Islet precursor cell (in vitro differentiated cells): ENCODE results near the gene ANKMY1.

Experiments used
- DNase-seq: peaks from one replicate; pipeline ENCODE4 v3.0.0-alpha.2; 2018

ANKMY1 gene

GRCh38 chr2:240579071-240579762, 21.4 kb upstream of the ANKMY1 start:
- DNase-seq = no peak

DNA sequence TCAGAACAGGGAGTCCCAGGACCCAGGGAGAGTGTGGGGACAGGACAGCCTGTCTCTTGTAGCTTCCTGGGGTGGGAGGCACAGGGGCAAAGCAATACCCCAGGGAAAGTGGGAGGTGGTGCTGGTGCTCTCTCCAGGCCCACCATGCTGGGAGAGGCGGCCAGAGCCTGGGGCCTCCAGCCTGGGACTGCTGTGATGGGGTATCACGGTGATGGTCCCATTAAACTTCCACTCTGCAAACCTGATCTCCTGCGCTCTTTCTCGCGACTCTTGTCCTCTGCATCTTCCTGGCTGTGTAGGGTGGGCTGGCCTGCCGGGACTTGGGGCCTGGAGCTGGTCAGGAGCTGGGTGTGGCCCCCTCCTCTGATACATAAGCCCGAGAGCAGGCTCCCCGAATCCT, 20.7 kb upstream of the ANKMY1 start:
- no peak for DNase-seq

DNA sequence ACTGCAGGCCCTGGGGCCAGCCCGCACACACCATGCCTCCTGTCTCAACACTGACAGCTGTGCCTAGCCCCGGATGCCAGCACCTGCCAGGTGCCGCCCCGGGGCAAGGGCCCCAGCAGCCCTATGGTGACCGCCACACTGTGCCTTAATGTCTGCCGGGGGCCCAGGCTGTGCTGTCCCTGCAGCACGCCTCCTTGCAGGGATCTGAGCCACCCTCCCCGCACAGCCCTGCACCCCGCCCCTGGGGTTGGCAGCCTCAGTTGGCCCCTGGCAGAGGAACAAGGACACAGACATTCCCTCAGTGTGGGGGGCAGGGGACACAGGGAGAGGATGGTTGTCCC, 20.3 kb upstream of the ANKMY1 start:
- DNase-seq = no peak

DNA sequence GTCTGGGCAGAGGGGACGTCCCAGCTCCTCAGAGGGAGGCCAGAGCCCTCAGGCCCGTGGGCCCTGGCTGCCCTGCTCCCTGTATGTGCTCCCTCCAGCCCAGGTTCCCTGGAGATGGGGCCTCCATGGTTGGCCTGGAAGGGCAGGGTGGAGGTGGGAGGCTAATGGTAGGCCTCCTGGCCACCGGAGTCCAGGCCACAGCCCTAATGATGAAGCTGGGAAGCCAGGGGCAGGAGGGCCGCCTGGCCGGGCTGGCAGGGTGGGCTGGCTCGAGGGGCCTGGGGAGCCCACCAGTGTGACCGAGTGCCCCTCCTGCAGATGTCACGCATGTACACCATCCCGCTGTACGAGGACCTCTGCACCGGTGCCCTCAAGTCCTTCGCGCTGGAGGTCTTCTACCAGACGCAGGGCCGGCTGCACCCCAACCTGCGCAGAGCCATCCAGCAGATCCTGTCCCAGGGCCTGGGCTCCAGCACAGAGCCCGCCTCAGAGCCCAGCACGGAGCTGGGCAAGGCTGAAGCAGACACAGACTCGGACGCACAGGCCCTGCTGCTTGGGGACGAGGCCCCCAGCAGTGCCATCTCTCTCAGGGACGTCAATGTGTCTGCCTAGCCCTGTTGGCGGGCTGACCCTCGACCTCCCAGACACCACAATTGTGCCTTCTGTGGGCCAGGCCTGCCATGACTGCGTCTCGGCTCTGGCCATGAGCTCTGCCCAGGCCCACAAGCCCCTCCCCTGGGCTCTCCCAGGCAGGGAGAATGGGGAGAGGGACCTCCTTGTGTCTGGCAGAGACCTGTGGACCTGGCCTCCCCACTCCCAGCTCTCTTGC, 19.7 kb upstream of the ANKMY1 start:
- no peak for DNase-seq

DNA sequence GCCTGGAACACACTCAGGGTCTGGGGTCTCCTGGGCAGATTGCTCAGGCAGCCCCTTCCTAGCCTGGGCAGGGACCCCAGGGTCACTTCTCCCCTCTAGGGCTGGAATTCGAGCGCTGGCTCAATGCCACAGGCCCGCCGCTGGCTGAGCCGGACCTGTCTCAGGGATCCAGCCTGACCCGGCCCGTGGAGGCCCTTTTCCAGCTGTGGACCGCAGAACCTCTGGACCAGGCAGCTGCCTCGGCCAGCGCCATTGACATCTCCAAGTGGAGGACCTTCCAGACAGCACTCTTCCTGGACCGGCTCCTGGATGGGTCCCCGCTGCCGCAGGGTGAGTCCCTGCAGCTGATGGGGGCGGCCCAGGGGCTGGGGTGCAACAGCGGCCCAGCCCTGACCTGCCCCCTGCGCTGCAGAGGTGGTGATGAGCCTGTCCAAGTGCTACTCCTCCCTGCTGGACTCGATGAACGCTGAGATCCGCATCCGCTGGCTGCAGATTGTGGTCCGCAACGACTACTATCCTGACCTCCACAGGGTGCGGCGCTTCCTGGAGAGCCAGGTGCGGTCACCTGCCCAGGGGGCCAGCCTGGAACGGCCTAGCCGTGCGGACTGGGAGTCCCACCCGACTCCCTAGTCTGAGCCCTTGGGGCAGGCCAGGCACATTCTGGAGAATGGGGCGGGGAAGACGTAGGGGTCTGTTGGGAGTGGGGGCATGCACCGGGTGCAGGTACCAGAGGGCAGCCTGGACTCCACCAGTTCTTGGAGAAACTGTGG, 18.8 kb upstream of the ANKMY1 start:
- no peak for DNase-seq

DNA sequence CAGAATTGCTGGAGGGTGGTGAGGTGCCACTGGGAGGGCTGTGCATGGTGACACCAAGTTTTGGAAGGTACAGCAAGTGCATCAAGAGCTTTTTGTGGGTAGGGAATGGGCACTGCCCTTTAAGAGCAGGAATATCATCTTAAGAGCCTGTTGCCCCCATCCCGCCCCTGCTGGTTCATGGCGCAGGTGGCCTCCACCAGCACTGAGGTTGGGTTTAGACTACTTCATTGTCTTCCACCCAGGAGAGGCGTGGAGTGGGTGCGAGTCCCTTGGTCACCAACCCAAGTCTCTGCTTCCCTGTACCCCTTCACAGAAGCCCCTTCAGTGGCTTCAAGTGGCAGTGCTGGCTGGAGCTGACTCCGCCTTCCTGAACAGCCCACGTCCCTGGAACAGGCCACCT, 18.2 kb upstream of the ANKMY1 start:
- no peak for DNase-seq

DNA sequence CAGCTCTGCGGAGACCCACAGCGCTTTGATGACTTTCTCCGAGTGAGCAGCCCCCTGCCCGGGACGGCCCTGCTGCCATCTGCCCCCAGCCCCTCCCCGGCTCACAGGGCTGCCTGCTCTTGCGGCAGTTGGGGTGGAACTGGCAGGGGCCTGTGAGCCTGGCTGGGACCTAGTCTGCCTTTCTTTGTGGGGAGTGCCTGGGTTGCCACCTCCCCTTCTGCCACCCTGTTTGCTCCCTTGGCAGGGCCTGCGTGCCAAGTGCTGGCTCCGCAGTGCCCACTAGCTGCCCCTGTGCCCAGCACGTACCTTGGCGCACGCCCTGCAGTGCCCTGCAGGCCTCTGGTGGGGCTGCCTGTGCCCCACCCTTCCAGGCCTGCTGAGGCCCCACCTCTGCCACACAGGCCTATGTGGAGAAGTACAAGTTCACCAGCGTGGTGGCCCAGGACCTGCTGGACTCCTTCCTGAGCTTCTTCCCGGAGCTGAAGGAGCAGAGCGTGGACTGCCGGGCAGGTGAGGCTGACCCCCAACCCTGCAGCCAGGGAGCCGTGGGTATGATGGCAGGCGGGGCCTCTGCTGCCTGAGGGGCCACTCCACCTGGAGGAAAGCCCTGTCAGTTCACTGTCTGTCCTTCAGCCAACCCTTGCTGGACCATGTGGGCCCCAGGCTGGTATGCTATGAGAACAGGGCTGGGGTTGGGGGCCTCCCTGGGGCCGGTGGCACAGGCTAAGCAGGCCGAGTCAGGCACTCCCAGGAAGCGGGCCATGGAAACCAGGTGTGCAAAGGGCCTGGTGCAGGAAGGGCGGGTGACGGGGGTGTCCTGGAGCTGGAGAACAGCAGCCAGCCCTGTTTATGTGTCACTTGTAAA, 17.5 kb upstream of the ANKMY1 start:
- DNase-seq = no peak

DNA sequence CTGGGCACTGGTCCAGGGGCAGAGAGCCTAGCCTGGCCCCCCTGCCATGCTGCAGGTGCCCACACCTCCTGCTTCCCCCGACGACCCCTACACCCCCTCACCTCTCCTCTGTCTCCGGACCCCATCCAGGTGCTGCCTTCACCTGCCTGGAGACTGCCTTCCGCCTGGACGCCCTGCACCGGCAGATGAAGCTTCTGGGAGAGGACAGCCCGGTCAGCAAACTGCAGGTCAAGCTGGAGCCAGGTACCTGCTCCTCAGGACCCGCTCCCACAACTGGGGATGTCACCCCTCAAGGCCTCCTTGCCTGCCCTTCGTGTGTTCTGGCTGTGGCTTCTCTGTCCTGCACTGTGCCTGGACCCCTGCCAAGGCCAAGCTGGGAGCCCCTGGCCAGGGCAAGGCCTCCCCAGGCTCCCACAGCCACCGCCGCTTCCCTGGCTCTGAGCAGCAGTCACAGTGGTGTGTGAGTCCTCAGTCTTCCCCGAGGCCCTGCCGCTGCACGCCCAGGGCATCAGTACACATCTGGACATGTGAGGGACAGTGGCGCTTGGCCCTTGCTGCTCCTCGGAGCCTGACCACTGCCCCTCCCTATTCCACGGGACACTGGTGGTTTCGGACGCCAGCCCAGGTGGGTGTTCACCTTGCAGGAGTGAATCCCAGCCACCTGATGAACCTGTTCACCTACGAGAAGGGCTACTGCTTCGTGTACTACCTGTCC, 16.8 kb upstream of the ANKMY1 start:
- no peak for DNase-seq

DNA sequence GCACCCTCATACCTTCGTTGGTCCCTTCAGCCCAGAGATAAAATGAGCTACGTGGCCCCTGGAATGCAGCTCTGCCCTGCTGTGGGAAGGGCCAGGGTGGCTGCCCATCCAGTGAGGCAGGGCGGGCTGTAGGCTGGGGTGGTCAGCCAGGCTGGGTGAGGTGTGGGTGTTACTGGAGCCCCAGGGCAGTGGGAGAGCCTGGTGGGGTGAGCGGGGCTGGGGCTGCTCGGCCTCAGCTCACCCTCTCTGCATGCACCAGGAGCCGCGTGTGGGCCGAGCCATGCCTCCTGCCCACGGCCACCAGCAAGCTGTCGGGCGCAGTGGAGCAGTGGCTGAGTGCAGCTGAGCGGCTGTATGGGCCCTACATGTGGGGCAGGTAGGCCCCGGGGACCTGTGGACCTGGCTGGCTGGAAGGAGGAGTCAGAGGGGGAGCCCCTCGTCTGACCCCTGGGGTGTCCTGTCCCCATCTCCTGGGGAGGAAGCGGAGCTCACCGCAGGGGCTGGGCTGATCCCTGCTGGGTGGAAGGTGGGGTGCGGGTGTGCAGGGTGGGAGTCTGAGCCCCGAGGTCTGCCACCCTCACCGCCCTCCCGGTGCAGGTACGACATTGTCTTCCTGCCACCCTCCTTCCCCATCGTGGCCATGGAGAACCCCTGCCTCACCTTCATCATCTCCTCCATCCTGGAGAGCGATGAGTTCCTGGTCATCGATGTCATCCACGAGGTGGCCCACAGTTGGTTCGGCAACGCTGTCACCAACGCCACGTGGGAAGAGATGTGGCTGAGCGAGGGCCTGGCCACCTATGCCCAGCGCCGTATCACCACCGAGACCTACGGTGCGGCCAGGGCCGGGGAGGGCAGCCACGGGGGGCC, 16.0 kb upstream of the ANKMY1 start:
- DNase-seq = no peak

GRCh38 chr2:240573071-240573515, 15.3 kb upstream of the ANKMY1 start:
- no peak for DNase-seq

- DNase-seq = no peak
Observed at GRCh38 chr2:240572141-240573031, 14.6 kb upstream of the ANKMY1 start.

DNA sequence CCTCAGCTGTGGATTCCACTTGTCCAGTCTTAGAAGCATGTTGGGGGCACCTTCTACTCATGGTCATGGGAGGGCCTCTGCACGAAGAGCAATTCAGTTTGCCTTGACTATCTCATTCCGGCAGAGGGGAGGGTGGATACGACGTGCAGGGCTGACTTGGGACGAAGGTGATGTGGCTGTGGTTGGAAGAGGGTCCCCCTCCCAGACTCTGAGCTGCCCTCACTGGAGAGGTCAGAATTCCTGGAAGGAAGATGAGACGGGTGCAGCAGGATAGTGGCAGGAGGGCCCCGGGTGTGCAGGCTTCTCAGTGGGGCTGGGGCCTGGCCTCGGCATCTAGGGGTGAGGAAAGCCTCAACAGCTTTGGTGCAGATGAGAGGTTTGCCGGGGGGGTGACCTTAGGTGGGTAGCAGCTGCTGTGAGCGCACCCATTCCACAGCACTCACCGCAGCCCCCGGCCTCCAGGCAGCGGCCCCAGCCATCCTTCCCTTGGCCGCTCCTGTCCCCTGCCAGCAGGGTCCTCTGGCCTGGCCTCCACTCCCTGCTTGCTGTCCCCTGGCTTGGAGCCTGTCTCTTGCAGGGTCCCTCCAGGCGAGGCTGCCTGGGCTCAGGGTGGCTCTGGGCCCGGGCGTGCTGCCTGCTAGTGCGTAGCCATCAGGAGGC, 13.7 kb upstream of the ANKMY1 start:
- no peak for DNase-seq

DNA sequence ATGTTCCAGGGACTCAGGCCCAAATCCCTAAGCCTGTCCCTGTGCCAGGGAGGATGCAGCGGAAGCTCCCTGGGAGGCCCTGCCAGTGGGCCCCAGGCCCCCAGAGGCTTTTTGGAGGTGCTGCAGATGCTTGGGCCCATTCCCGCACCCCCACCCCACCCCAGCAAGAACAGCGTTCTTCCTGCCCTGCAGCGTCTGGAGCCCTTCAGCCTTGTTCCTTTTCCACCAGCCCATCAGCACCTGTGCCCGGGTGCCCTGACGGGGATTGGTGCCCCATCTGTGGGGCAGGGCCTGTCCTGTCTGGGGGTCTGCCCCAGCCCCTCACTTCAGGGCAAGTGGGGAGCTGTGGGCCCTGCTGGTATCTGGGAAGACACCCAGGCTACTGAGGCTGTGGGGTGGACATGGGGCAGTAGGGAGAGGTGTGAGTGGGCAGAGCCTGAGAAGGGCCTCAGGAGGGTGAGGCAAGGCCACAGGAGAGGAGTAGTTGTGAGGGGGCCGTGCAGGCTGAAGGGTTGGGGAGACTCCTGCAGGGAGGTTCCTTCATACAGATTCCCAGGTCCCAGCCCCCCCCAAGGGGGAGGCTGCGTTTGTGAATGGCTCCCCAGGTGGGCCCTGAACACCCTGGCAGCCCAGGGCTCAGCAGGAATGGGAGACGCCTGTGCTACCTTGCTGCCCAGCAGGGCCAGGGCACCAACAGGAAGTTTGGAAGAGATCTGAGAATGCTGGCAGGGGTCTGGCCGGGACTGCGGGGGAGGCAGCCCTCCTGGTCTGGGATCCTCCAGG, 12.9 kb upstream of the ANKMY1 start:
- DNase-seq = no peak

- DNase-seq = no peak
Observed at GRCh38 chr2:240569998-240570530, 12.3 kb upstream of the ANKMY1 start.

DNA sequence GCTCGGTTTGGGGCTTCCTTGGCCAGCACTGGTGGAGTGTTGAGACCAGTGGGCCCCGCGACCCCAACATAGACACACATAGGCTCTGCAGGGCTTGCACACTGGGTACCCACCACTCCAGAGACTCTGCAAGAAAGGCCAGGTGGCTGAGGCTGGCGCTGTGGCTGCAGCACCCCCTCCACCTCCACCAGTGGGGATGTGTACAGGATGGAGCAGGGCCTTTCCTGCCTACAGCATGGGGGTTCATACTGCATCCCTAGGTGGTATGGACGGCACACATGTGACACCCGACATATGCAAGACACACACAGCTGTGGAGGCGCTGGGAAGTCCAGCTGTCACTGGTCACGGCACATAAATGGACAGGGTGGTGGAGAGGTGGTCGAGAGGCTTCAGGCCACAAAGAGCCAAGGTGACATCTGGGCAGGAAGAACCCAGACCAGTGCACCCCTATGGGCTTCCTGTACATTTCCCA, 11.8 kb upstream of the ANKMY1 start:
- DNase-seq = no peak

DNA sequence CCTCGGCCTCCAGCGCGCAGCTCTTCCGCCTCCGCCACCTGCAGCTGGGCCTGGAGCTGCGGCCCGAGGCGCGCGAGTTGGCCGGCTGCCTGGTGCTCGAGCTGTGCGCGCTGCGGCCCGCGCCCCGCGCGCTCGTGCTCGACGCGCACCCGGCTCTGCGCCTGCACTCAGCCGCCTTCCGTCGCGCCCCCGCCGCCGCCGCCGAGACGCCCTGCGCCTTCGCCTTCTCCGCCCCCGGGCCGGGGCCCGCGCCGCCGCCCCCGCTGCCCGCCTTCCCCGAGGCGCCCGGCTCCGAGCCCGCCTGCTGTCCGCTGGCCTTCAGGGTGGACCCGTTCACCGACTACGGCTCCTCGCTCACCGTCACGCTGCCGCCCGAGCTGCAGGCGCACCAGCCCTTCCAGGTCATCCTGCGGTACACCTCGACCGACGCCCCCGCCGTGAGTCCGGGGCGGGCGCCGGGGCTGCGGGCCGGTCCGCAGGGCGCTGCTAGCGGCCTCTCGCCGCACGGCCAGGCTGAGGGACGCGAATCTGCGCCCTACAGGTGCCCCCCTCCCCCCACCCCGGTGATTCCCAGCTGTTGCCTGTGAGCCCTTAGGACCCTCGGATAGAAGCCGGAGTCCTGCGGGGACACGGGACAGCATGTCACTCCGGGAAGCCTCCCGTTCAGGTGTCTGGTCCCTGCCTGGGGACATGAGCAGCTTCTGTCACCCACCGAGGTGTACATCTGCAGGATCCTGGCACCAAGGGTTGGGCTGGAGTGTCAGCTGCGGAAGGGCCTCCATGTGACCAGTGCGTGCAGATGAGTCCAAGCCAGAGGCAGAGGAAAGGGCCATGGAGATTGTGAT, 11.1 kb upstream of the ANKMY1 start:
- DNase-seq = no peak
